Measurements from ENCODE around the gene FLT3LG. TPM values are rescaled to one million over a fixed set of nuclear protein-coding genes. Genes with fewer than 3 reads are reported as not detected.
A peak's percentile ranks its signal among the peaks of the same experiment; 100 is the strongest.

FLT3LG gene
- total and polyA plus RNA-seq, 2 experiments from 2014 or later, result 1.3 to 4.6 TPM

GRCh38 chr19:49506575-49507105 is 32.6 kb downstream of the FLT3LG start:
- no peak overlapping the region for H3K4me3 ChIP-seq
- no peaks in the 10 kb centered on the region for H3K79me2 ChIP-seq (ENCODE audit: insufficient read depth)
- WGBS, 2 experiments (ENCODE audit: low coverage in 1 of 2, low lambda C conversion rate in 2 of 2, missing lambda C conversion rate in 2 of 2), result 28 to 35% methylated on average over 6 to 8 of the region's 8 CpGs
- H3K36me3 ChIP-seq (ENCODE audit: low read depth), result no peaks in the 10 kb centered on the region
- H3K4me2 ChIP-seq (ENCODE audit: unreplicated experiment), result no peak overlapping the region
- no peaks in the 10 kb centered on the region for H3K9me2 ChIP-seq (ENCODE audit: insufficient read depth)
- TF ChIP-seq EZH2 (IDR thresholded peaks at IDR 0.05; ENCODE audit: insufficient read depth, poor library complexity, severe bottlenecking) (no peak), EZH2phosphoT487 (IDR thresholded peaks at IDR 0.05; ENCODE audit: insufficient read depth, low read depth) (no peak)
- no peak overlapping the region for H2AFZ ChIP-seq
- peak; percentile 57 for DNase-seq
- no peak overlapping the region for H3K9ac ChIP-seq
- peaks cover under 1% of the 10 kb centered on the region for H3K4me1 ChIP-seq (ENCODE audit: insufficient read depth)
- no peaks in the 10 kb centered on the region for H4K20me1 ChIP-seq (ENCODE audit: insufficient read depth)
- peaks cover 20% of the 10 kb centered on the region for H3F3A ChIP-seq (ENCODE audit: insufficient read depth)
- in situ Hi-C loops (cut with MboI), result no loop called here
- H3K9me3 ChIP-seq (ENCODE audit: low read depth), result no peaks in the 10 kb centered on the region
- no peak overlapping the region for H3K27ac ChIP-seq
- H3K27me3 ChIP-seq (replicated peaks; ENCODE audit: insufficient read depth), result no peaks in the 10 kb centered on the region

- no peak for DNase-seq
- Histone ChIP-seq H3K4me1 (ENCODE audit: insufficient read depth) (peaks cover 8% of the 10 kb centered on the region), H3K27ac (no peak overlapping the region), H3F3A (ENCODE audit: insufficient read depth) (peaks cover 11% of the 10 kb centered on the region; the same call in 1 of the 2 replicates), H3K9me3 (ENCODE audit: low read depth) (no peaks in the 10 kb centered on the region), H3K9me2 (ENCODE audit: insufficient read depth) (no peaks in the 10 kb centered on the region), H3K4me2 (ENCODE audit: unreplicated experiment) (no peak overlapping the region), H4K20me1 (ENCODE audit: insufficient read depth) (no peaks in the 10 kb centered on the region), H3K79me2 (ENCODE audit: insufficient read depth) (no peaks in the 10 kb centered on the region), H3K36me3 (ENCODE audit: low read depth) (no peaks in the 10 kb centered on the region), H3K27me3 (replicated peaks; ENCODE audit: insufficient read depth) (no peaks in the 10 kb centered on the region), H3K9ac (no peak overlapping the region), H2AFZ (no peak overlapping the region), H3K4me3 (no peak overlapping the region)
- TF ChIP-seq EZH2phosphoT487 (IDR thresholded peaks at IDR 0.05; ENCODE audit: insufficient read depth, low read depth), result no peak
- TF ChIP-seq EZH2 (IDR thresholded peaks at IDR 0.05; ENCODE audit: insufficient read depth, poor library complexity, severe bottlenecking), result no peak
- 79 to 82% methylated on average over 12 of the region's 12 CpGs for WGBS, 2 experiments (ENCODE audit: low coverage in 1 of 2, low lambda C conversion rate in 2 of 2, missing lambda C conversion rate in 2 of 2)
- in situ Hi-C loops (cut with MboI), result no loop called here
Observed at GRCh38 chr19:49507803-49508494, 33.9 kb downstream of the FLT3LG start.

- H3K4me3 ChIP-seq, result peak overlapping the region; percentile 73
- H3K27me3 ChIP-seq (replicated peaks; ENCODE audit: insufficient read depth), result no peaks in the 10 kb centered on the region
- H3K9me3 ChIP-seq (ENCODE audit: low read depth), result no peaks in the 10 kb centered on the region
- peaks cover 8% of the 10 kb centered on the region for H3K4me1 ChIP-seq (ENCODE audit: insufficient read depth)
- no peaks in the 10 kb centered on the region for H3K9me2 ChIP-seq (ENCODE audit: insufficient read depth)
- H4K20me1 ChIP-seq (ENCODE audit: insufficient read depth), result no peaks in the 10 kb centered on the region
- 0 to 2% methylated on average over 8 to 40 of the region's 50 CpGs for WGBS, 2 experiments (ENCODE audit: low coverage in 1 of 2, low lambda C conversion rate in 2 of 2, missing lambda C conversion rate in 2 of 2)
- no peaks in the 10 kb centered on the region for H3K36me3 ChIP-seq (ENCODE audit: low read depth)
- in situ Hi-C loops (cut with MboI), result no loop called here
- H2AFZ ChIP-seq, result peak overlapping the region; percentile 94
- peak overlapping the region; percentile 87 for H3K4me2 ChIP-seq (ENCODE audit: unreplicated experiment)
- H3F3A ChIP-seq (ENCODE audit: insufficient read depth), result peaks cover 10% of the 10 kb centered on the region; the same call in 1 of the 2 replicates
- no peak for TF ChIP-seq EZH2phosphoT487 (IDR thresholded peaks at IDR 0.05; ENCODE audit: insufficient read depth, low read depth)
- TF ChIP-seq EZH2 (IDR thresholded peaks at IDR 0.05; ENCODE audit: insufficient read depth, poor library complexity, severe bottlenecking), result no peak
- H3K27ac ChIP-seq, result no peak overlapping the region
- H3K79me2 ChIP-seq (ENCODE audit: insufficient read depth), result no peaks in the 10 kb centered on the region
- H3K9ac ChIP-seq, result peak overlapping the region; percentile 83
- DNase-seq, result peak; percentile 47
Observed at GRCh38 chr19:49512970-49513745, 39.1 kb downstream of the FLT3LG start.

GRCh38 chr19:49513746-49514118 is 39.7 kb downstream of the FLT3LG start:
- no peak overlapping the region for H3K4me3 ChIP-seq
- H3K9ac ChIP-seq, result peak overlapping the region; percentile 83
- no peaks in the 10 kb centered on the region for H3K79me2 ChIP-seq (ENCODE audit: insufficient read depth)
- 53 to 56% methylated on average over 11 to 12 of the region's 12 CpGs for WGBS, 2 experiments (ENCODE audit: low coverage in 1 of 2, low lambda C conversion rate in 2 of 2, missing lambda C conversion rate in 2 of 2)
- DNase-seq, result no peak
- no peaks in the 10 kb centered on the region for H3K9me3 ChIP-seq (ENCODE audit: low read depth)
- H4K20me1 ChIP-seq (ENCODE audit: insufficient read depth), result no peaks in the 10 kb centered on the region
- TF ChIP-seq EZH2 (IDR thresholded peaks at IDR 0.05; ENCODE audit: insufficient read depth, poor library complexity, severe bottlenecking) (no peak), EZH2phosphoT487 (IDR thresholded peaks at IDR 0.05; ENCODE audit: insufficient read depth, low read depth) (no peak)
- no peaks in the 10 kb centered on the region for H3K9me2 ChIP-seq (ENCODE audit: insufficient read depth)
- peak overlapping the region; percentile 87 for H3K4me2 ChIP-seq (ENCODE audit: unreplicated experiment)
- in situ Hi-C loops (cut with MboI), result no loop called here
- no peak overlapping the region for H2AFZ ChIP-seq
- no peaks in the 10 kb centered on the region for H3K36me3 ChIP-seq (ENCODE audit: low read depth)
- H3K27me3 ChIP-seq (replicated peaks; ENCODE audit: insufficient read depth), result no peaks in the 10 kb centered on the region
- H3K4me1 ChIP-seq (ENCODE audit: insufficient read depth), result peaks cover 8% of the 10 kb centered on the region
- no peak overlapping the region for H3K27ac ChIP-seq
- peaks cover 10% of the 10 kb centered on the region; the same call in 1 of the 2 replicates for H3F3A ChIP-seq (ENCODE audit: insufficient read depth)

Measured in GM23248 (cell line).